ENCODE data around the gene STXBP6.
"Not testable (repeated sequence)": the region's sequence is repeated elsewhere in the genome, so short reads cannot be mapped to it uniquely, and the experiment has no call there.

Gene STXBP6

DNA sequence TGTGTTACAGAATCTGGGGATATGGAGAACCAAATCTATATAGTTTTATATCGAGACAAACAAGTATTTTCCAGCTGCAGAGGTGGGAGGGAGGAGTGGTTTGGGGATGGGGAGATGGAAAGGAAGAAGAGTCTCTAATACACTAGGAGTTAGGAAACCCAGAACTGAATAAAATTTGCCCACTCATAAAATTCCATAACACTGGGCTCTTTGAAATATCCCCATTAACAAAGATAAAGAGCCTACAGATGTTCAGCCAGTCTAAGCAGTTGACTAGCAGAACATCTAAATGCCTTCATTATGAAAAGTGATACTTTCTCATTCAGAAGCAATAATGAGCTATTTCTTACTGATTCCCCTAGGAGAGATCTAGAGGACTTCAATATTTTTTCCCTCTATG lies 264.2 kb downstream of the STXBP6 start:
- no peak for DNase-seq

DNA sequence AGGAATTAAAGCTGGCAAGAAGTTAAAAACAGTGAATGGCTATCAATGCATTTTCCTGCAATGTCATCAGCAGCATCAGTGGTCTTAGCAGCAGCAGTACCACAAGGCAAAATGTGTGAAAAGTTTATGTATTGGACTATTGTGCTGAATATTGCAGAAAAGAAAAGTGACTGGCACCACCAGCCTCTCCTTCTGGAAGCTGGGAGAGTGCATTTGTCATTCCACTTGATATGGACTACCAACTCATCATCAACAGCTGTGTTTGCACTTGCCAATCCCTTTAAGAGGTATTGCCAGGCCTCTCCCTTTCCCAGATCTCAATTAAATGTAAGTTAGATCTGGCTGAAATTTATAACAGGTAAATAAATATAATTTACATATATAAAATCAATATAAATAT lies 265.0 kb downstream of the STXBP6 start:
- DNase-seq = no peak

DNA sequence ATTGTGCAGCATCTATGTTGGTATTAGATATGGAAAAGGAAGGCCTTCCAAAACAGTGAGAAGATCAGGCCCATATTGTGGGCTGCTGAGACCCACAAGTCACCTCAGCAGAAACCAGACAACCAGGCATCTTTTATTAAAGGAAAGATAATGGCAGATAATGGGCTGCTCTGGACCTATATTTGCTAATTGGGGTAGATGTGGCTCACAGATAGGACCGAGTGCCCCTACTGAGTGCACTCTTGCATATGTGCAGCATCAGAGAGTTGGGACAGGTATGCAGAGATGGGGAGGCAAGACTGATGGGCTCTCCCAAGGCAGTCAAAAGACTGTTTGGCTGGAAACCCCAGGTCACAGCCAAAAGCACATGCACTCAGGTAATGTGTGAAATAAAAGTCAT lies 266.2 kb downstream of the STXBP6 start:
- DNase-seq = no peak

DNA sequence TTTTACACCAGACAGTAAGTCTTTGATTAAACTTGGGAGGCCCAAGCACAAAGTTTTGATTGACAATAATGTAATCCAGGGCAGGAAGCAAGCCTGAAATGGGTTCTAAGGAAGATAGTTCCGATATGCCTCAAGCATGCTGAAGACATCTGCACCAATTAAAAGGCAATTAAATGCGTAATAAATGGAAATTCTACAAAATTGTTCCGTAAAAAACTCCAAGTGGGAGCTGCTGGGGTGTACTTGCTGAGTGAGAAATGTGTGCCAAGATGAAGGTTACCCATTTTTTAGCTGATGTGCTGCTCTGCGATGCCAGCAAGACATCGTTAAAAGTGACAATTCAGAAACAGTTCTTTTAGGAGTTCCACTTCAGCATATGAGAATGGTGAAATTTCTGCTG lies 269.7 kb downstream of the STXBP6 start:
- no peak for DNase-seq

DNA sequence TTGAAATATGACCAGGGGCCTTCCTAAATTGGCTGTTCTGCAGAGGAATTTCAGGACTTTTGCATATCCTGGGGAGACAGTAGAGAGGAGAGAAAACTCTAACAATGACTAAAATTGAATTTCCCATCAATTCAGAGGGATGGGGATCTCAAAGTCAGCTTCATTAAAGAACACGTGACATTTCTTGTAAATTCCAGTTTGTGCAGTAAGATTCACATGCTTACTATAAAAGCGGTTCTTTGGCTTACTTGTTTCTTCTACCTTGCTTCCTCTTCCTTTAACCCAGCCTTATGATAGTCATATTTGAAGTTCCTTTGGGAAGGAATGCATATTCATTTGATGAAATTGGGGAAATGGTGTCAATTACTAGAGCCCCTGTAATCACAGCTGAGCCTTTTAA lies 272.3 kb downstream of the STXBP6 start:
- DNase-seq = no peak

DNA sequence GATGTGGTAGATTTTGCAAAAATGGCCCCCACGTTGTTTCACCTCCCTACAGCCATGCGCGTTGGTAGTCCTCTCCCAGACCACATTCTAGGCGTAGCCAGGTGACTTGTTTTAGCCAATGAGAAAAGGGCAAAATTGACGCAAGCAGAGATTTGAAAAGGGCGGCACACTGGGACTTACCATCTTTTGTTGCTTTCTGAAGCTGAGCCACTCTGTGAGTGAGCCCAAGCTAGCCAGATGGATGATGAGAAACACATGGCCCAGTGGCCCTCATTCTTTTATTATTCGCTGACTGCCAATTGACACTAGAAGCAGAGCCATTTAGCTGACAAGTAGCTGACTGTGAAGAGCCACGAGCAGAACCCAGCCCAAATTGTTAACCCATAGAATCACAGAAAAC lies 274.0 kb downstream of the STXBP6 start:
- no peak for DNase-seq

DNA sequence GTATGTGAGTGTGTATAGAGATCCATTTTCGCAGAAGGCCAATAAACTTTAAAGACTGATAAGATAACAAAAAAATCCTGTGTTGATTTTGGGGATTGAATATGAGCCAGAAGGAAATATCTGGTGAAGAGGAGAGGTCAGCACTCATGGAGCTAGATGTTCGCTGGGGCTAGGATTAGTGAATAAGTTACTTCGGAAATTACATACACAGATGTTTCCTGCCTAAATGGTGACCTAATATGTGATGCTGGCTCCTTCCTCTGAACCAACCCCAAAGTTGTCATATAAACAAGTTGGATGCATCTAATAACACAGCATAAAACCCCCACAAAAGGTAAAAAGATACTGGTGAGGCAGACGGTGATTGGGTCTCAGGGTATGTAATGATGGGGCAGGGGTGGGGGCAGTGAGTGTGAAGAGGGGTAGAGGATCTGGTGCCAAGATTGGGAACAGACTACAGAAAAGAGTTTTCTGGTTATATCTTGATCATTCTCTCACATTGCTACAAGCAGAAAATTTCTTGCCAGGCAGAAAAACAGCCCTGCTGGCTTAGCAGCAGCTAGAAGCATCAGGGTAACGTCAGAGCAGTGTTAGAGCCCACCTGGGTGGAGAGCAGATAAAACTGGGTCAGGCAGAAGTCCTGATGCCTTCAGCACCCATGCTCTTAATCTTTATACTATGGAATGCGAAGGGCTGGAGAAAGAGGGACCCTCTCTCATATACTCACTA lies 275.6 kb downstream of the STXBP6 start:
- no peak for DNase-seq

DNA sequence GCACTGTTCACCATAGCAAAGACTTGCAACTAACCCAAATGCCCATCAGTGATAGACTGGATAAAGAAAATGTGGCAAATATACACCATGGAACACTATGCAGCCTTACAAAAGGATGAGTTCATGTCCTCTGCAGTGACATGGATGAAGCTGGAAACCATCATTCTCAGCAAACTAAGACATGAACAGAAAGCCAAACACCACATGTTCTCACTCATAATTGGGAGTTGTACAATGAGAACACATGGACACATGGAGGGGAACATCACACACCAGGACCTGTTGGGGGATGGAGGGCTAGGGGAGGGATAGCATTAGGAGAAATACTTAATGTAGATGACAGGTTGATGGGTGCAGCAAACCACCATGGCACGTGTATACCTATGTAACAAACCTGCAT lies 276.4 kb downstream of the STXBP6 start:
- DNase-seq = not testable (repeated sequence)

DNA sequence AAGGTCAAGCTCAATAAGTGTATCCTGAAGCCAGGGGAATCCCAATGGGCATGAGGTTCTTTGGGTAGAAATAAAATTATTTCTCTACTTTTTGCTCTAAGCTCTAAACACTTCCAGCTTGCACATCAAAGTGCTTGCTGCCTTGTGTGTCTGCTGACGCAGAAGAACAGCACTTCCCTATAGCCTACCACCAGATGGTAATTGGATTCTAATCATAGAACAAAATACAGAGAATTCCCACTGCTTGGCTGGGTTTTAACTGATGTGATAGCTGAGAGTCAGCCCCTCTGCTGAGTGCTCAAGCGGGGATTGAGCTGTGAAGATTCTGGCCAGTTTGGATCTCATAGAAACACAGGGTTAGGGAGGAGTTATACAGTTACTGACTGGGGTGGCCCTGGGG lies 283.5 kb downstream of the STXBP6 start:
- DNase-seq = no peak

DNA sequence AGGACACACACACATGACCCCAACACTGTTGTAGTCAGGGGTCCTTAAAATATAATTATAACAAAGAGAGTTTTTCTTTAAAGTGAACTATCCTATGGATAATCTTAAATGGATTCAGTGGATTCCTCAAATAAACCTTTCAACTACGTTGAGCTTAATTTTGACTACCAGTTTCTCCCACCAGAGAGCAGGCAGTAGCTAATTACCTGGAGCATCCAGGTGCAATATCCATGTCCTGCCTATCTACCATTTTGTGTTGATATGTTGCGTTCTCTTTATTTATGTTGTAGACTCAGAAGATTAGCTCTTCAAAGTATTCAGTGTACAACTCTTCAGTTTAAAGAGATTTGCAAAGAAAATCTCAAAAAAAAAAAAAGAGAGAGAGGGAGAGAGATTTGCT lies 288.8 kb downstream of the STXBP6 start:
- no peak for DNase-seq
